HG03558 (cell line): ENCODE measurements around the gene CRYBB2.
"Not testable (repeated sequence)": the region's sequence is repeated elsewhere in the genome, so short reads cannot be mapped to it uniquely, and the experiment has no call there.

ENCODE experiments used
- ATAC-seq: cut with Tn5 transposase; IDR thresholded peaks from one replicate; pipeline ENCODE4 v1.9.1; 2021; ENCODE audit warnings: moderate number of reproducible peaks; ENCODE audit not compliant: unreplicated experiment; ENCODE audit errors: extremely low read depth

The CRYBB2 gene

GRCh38 chr22:25230760-25231159 is 11.3 kb downstream of the CRYBB2 start:
- ATAC-seq, result not testable (repeated sequence)

GRCh38 chr22:25232301-25232700 is 12.9 kb downstream of the CRYBB2 start:
- no peak for ATAC-seq

GRCh38 chr22:25233706-25234105 is 14.3 kb downstream of the CRYBB2 start:
- not testable (repeated sequence) for ATAC-seq

GRCh38 chr22:25235547-25236290 is 16.3 kb downstream of the CRYBB2 start:
- ATAC-seq, result no peak

GRCh38 chr22:25236417-25236816 is 17.0 kb downstream of the CRYBB2 start:
- ATAC-seq, result no peak

GRCh38 chr22:25237503-25237902 is 18.1 kb downstream of the CRYBB2 start:
- no peak for ATAC-seq

GRCh38 chr22:25238058-25238457 is 18.6 kb downstream of the CRYBB2 start:
- ATAC-seq, result not testable (repeated sequence)

- not testable (repeated sequence) for ATAC-seq
Measured at GRCh38 chr22:25255169-25255568, 35.7 kb downstream of the CRYBB2 start.

GRCh38 chr22:25267567-25267966 is 48.1 kb downstream of the CRYBB2 start:
- not testable (repeated sequence) for ATAC-seq

- not testable (repeated sequence) for ATAC-seq
Measured at GRCh38 chr22:25268902-25269301, 49.5 kb downstream of the CRYBB2 start.

GRCh38 chr22:25270061-25270460 is 50.6 kb downstream of the CRYBB2 start:
- not testable (repeated sequence) for ATAC-seq

- not testable (repeated sequence) for ATAC-seq
Measured at GRCh38 chr22:25273231-25273630, 53.8 kb downstream of the CRYBB2 start.

- not testable (repeated sequence) for ATAC-seq
Measured at GRCh38 chr22:25273928-25274327, 54.5 kb downstream of the CRYBB2 start.

- ATAC-seq, result not testable (repeated sequence)
Measured at GRCh38 chr22:25280118-25280517, 60.7 kb downstream of the CRYBB2 start.
